Heart left ventricle (tissue), 16 donors: ENCODE data around the gene CFAP58. TPM values are rescaled to one million over a fixed set of nuclear protein-coding genes. Genes with fewer than 3 reads are reported as not detected.

Source experiments
- ATAC-seq, 4 donors: fragments of 200-7000 bp; cut with Tn5 transposase; one replicate each; pipeline ENCODE4 v1.9.1; 2020 to 2022; ENCODE audit warnings: moderate library complexity in 4 of 4, mild to moderate bottlenecking in 3 of 4, moderate number of reproducible peaks in 1 of 4
- DNase-seq, 5 donors: peaks; one replicate each; pipeline ENCODE4 v3.0.0-alpha.2; 2020
- H3K27ac ChIP-seq, 12 donors: fragments of 200-600 bp; sonication (generic) in 4 of 12; one replicate each; pipeline versions ENCODE4 v1.5.0 to v1.8.0; 2016 to 2022; ENCODE audit warnings: mild to moderate bottlenecking in 2 of 12
- H3K27me3 ChIP-seq, 9 donors: fragments of 200-600 bp; sonication (generic) in 2 of 9; one replicate each; pipeline versions ENCODE4 v1.5.1 to v1.8.0; 2016 to 2022; ENCODE audit warnings: mild to moderate bottlenecking in 3 of 9
- H3K36me3 ChIP-seq, 9 donors: fragments of 200-600 bp; sonication (generic) in 2 of 9; one replicate each; pipeline versions ENCODE4 v1.5.0 to v1.8.0; 2018 to 2022; ENCODE audit warnings: mild to moderate bottlenecking in 2 of 9
- H3K4me1 ChIP-seq, 12 donors: fragments of 200-600 bp; sonication (generic) in 4 of 12; one replicate each; pipeline versions ENCODE4 v1.5.0 to v1.8.0; 2016 to 2022; ENCODE audit warnings: mild to moderate bottlenecking in 3 of 12
- H3K4me3 ChIP-seq, 12 donors: fragments of 200-600 bp; sonication (generic) in 4 of 12; one replicate each; pipeline versions ENCODE4 v1.5.0 to v1.8.0; 2017 to 2022; ENCODE audit warnings: mild to moderate bottlenecking in 9 of 12, moderate library complexity in 4 of 12
- H3K9me3 ChIP-seq, 12 donors: fragments of 200-600 bp; sonication (generic) in 4 of 12; one replicate each; pipeline versions ENCODE4 v1.5.0 to v1.8.0; 2016 to 2022; ENCODE audit warnings: mild to moderate bottlenecking in 1 of 12
- POLR2A ChIP-seq, 2 donors: fragments of 450-650 bp; IDR thresholded peaks; one replicate each; pipeline ENCODE4 v1.6.1; 2017; ENCODE audit warnings: antibody characterized with exemption in 2 of 2, mild to moderate bottlenecking in 2 of 2, moderate library complexity in 2 of 2
- WGBS, 4 donors: extraction: QIAGEN DNeasy Blood & Tissue Kit in 2 of 4; methylation state at CpG; one replicate each; pipeline versions ENCODE4 v1.1.5 to v1.1.7; 2013 to 2018; 5-methylcytosine and 5-hydroxymethylcytosine counted together
- intact Hi-C, 10 donors: fragments of 100-400 bp; cut with DNase I; formaldehyde crosslinking; loops; one replicate each; pipeline versions ENCODE4 v1.11.1 to v1.14.2; 2022
- polyA plus RNA-seq, 2 donors: library from polyadenylated mRNA; stranded (reverse); fragments of 200-250 nt; gene quantifications; one replicate each; pipeline ENCODE4 v1.2.3, GENCODE V29; 2013
- total RNA-seq, 9 donors: library from RNA; depleted of rRNA in 2 of 9; stranded (reverse); fragments of >200 nt in 2 of 9; fragmentation: NEBNext Ultra II Directional in 3 of 9; extraction: Animal tissue kit (Norgen Biotek cat#: 25700) in 3 of 9; gene quantifications; one replicate each; pipeline versions ENCODE4 v1.1.0 to v1.2.4, GENCODE V29; 2016 to 2023
- TF ChIP-seq, protein P1 (sequence below), 12 donors: fragments of 200-600 bp; sonication (generic) in 4 of 12; IDR thresholded peaks; one replicate each; pipeline versions ENCODE4 v1.5.0 to v1.8.0; 2018 to 2022; ENCODE audit warnings: antibody characterized with exemption in 12 of 12, mild to moderate bottlenecking in 5 of 12
- donor health status: ischemic (EF 13 %, LVEDD 7.1; RV severe dilation, severe dysfunction).
- donor health status: healthy with polysubstance abuse.
- donor health status: DM: no; HTN: yes; CAD: no.
- donor health status: DM: no; HTN: no; CAD: no.
- donor health status: ischemic (EF 25% LVEDD 6.9; RV normal size, moderate dysfunction).
- donor health status: ischemic (EF 25% LVEDD 5.7; RV mildly dilated, moderate dysfunction).
- donor health status: healthy.
- donor health status: DM: yes; HTN: yes; CAD: no.
- donor health status: ischemic (EF 35%, LVEDD 5.7; RV mildly dilated, moderate dysfunction).
- donor health status: nonischemic (EF 11% LVEDD 7.7; RV severe dilation, severe dysfunction).
- donor health status: DM: yes; HTN: yes; CAD: no.
- donor health status: PGD.
- donor health status: ischemic (EF 29% LVEDD 5.4; RV normal size, mild dysfunction).
- donor health status: nonischemic (EF 23%, LVEDD 6.1; RV moderate dilation, normal function).

CFAP58 gene
- total and polyA plus RNA-seq, 11 donors: 0.62 to 4.9 (median 3.1) TPM

DNA sequence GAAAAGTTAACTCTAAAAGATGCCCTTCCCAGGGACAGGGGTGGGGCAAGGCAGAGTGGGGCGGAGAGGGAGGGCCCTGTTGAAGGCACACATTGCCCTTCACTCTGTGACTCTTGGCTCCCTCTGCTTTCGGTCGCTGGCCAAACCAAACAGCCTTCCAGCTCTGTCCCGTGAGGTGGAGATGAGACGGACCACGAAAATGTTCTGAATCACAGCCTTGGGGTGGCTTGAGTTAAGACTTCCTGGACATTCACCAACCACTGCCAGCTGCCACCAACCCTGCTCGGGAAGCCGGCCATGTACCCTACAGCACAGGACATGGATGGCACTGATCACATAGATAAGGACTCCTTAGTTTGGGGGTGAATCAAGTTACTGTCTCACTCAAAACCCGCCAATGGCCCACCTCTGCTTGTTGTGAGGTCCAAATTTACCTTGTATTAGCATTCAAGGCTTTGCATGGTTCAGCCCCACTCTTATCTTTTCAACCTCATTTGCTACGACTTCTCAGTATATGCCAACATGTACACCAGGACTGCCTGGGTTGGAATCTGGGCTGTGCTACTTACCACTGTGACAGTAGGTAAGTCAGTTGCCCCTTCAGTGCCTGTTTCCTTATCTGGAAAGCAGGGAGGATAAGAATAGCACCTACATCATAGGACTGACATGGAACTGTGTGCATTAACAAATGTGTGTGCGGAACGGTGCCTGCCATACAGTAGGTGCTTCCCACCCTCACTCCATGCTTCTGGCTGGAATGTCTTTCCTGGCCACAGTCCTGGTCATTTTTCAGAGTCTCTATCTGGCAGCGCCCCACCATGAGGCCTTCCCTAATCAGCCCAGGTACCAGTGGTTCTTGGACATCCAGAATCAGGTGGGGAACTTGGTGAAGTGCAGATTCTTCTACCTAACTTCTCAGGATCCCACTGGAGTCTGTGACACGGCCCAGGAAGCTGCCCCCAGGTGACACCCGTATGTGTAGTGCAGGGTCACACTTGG is 43.4 kb upstream of the CFAP58 start:
- Histone ChIP-seq H3K4me3 (peak overlapping the region in 1 of 12 donors; percentile 7), H3K4me1 (peaks cover 12 to 96% (median 62%) of the 10 kb centered on the region in 12 donors), H3K27me3 (no peaks in the 10 kb centered on the region), H3K27ac (peak overlapping the region; percentile 76 to 98 (median 90)), H3K36me3 (peaks cover 7 to 60% (median 31%) of the 10 kb centered on the region in 9 donors), H3K9me3 (no peaks in the 10 kb centered on the region)
- intact Hi-C loops: loop anchor here in 3 of 10 donors (2.0 to 5.0 kb wide), 3 partner anchors 17 to 37 kb away; partner anchors contain the start of gene ITPRIP (in 1 of the 3)
- WGBS, 4 donors: 43 to 53% (median 47%) methylated on average over 14 to 15 of the region's 15 CpGs
- peak; percentile 77 to 90 (median 81) for DNase-seq
- TF ChIP-seq POLR2A (IDR thresholded peaks at IDR 0.05): peak in 1 of 2 donors; percentile 13
- TF ChIP-seq, protein P1, sequence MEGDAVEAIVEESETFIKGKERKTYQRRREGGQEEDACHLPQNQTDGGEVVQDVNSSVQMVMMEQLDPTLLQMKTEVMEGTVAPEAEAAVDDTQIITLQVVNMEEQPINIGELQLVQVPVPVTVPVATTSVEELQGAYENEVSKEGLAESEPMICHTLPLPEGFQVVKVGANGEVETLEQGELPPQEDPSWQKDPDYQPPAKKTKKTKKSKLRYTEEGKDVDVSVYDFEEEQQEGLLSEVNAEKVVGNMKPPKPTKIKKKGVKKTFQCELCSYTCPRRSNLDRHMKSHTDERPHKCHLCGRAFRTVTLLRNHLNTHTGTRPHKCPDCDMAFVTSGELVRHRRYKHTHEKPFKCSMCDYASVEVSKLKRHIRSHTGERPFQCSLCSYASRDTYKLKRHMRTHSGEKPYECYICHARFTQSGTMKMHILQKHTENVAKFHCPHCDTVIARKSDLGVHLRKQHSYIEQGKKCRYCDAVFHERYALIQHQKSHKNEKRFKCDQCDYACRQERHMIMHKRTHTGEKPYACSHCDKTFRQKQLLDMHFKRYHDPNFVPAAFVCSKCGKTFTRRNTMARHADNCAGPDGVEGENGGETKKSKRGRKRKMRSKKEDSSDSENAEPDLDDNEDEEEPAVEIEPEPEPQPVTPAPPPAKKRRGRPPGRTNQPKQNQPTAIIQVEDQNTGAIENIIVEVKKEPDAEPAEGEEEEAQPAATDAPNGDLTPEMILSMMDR (IDR thresholded peaks at IDR 0.05): peak in 2 of 12 donors; percentile 8 to 9
- ATAC-seq: peak; percentile 79 to 87 (median 82)

DNA sequence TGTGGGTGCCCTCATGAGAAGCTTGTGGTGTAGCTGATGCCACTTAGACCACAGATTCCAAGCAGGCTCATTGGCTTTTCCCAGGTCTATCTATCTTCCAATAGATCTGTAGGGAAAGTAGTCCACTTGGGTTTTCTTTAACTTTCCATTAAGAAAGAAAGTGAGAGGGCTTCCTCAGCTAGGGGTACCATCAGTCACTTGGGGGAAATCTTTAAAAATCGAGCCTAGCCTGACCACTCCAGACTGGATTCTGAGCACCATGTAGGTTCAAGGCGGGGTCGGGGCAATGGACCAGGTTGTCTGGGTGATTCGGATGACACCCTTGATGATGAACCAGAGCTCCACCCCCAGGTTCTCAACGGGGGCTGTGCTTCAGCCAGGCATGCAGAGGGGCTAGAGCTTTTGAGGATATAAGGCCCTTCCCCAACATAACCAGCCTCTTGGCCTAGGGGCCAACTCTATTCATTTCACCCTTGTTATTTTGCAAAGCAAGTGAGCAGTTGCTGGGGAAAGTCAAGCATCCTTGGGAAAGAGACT is 42.4 kb upstream of the CFAP58 start:
- peaks cover 7 to 68% (median 39%) of the 10 kb centered on the region in 9 donors for H3K36me3 ChIP-seq
- H3K9me3 ChIP-seq: no peaks in the 10 kb centered on the region
- TF ChIP-seq, protein P1 (IDR thresholded peaks at IDR 0.05): no peak
- no peak for TF ChIP-seq POLR2A (IDR thresholded peaks at IDR 0.05)
- DNase-seq: no peak
- 77 to 87% (median 83%) methylated on average over 5 of the region's 5 CpGs for WGBS, 4 donors
- no peak overlapping the region for H3K4me3 ChIP-seq
- peak overlapping the region in 11 of 12 donors; percentile 76 to 98 (median 91) for H3K27ac ChIP-seq
- ATAC-seq: no peak
- intact Hi-C loops: loop anchor here in 2 of 10 donors (2.0 kb wide), 2 partner anchors 16 to 28 kb away; partner anchors contain the start of gene ITPRIP (in 1 of the 2)
- H3K4me1 ChIP-seq: peaks cover 12 to 94% (median 55%) of the 10 kb centered on the region in 12 donors
- no peaks in the 10 kb centered on the region for H3K27me3 ChIP-seq

DNA sequence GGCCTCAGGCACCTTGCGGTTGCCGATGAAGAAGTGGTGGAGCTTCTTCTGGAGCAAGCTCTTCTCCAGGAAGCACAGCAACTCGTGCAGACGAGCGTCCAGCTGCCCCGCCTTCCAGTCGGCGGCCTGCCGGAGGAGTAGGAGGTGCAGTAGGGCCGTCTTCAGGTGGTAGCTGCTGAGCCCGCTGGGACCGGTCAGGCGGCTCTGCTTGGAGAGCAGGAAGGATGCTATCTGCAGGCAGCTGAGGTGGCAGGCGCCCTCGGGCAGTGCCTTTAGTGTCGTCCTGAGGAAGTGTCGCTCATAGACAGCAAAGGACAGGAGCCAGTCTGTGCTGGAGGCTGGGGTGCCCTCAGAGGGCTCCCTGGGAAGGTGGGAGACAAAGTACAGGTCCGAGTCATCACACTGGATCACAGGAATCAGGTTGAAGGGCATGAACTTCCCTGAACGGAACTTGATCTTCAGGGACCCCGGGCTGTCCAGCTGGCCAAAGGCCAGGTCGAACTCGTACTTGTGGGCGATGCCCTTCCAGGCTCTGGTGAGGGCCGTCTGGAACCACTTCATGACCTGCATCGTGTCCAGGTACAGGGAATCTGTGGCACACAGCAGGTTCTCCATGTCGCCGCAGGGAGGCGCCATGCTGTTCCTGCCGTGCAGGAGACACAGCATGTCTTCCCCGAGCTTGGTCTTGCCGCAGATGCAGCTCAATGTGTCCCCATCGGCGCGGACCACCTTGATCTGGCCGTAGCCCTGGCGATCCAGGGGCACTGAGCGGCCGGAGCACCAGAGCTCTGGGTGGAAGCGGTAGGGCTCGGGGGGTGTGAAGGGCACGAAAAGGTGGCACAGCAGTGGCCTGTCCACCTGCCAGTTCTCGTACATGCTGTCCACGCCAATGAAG is 38.8 kb upstream of the CFAP58 start:
- intact Hi-C loops: no loop called here
- DNase-seq: no peak
- Histone ChIP-seq H3K4me1 (peaks cover 24 to 94% (median 76%) of the 10 kb centered on the region in 12 donors), H3K27ac (peak overlapping the region in 3 of 12 donors; percentile 7 to 18 (median 15)), H3K27me3 (no peaks in the 10 kb centered on the region), H3K9me3 (no peaks in the 10 kb centered on the region), H3K4me3 (no peak overlapping the region), H3K36me3 (peaks cover 7 to 79% (median 39%) of the 10 kb centered on the region in 9 donors)
- no peak for ATAC-seq
- no peak for TF ChIP-seq POLR2A (IDR thresholded peaks at IDR 0.05)
- TF ChIP-seq, protein P1 (IDR thresholded peaks at IDR 0.05): no peak
- WGBS, 4 donors: 79 to 84% (median 80%) methylated on average over 17 to 43 of the region's 43 CpGs
